GM12864 (cell line): ENCODE measurements around the gene PIK3R5.

Experiments used
- DNase-seq: peaks from one replicate; pipeline ENCODE4 v3.0.0-alpha.2; 2011; ENCODE audit warnings: low read depth
- H3K4me3 ChIP-seq: 2 replicates; pipeline ENCODE4 v1.5.1; 2011; ENCODE audit warnings: mild to moderate bottlenecking, low read depth, low read length, control low read depth
- CTCF ChIP-seq: IDR thresholded peaks from 2 replicates; pipeline ENCODE4 v1.5.1; 2011; ENCODE audit warnings: low read depth, mild to moderate bottlenecking, moderate library complexity, low read length, control low read depth, inconsistent platforms; ENCODE audit errors: missing control alignments

PIK3R5 gene

DNA sequence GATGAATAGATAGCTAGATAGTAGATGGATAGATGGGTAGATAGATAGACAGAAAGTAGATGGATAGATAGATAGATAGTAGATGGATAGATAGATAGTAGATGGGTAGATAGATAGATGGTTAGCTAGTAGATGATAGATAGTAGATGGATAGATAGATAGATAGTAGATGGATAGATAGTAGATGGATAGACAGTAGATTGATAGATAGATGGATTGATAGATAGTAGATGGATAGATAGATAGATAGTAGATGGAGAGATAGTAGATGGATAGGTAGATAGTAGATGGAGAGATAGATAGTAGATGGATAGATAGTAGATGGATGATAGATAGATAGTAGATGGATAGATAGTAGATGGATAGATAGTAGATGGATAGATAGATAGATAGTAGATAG, 40.4 kb downstream of the PIK3R5 start:
- no peak for TF ChIP-seq CTCF
- H3K4me3 ChIP-seq, result no peak overlapping the region
- DNase-seq, result no peak

DNA sequence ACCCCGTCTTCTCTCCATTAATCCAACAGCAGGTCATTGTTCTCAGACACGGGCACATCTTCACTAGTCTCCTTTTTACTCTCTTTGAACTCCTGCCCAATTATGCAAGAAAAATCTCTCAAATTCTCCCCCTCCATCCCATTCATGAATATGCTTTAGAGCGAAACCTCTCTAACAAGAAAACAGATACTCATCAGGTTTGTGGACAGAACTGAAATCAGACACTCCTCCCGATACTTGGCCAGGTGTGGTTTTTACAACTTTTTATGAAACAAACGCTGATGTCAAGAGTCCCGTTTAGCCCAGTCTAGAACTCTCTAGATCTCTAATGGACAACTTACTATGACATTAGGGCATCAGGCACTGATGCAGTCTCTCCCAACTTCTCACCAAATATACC, 40.9 kb downstream of the PIK3R5 start:
- no peak overlapping the region for H3K4me3 ChIP-seq
- no peak for TF ChIP-seq CTCF
- DNase-seq, result peak; percentile 75

GRCh38 chr17:8923762-8924161, 41.7 kb downstream of the PIK3R5 start:
- TF ChIP-seq CTCF, result no peak
- DNase-seq, result no peak
- no peak overlapping the region for H3K4me3 ChIP-seq

DNA sequence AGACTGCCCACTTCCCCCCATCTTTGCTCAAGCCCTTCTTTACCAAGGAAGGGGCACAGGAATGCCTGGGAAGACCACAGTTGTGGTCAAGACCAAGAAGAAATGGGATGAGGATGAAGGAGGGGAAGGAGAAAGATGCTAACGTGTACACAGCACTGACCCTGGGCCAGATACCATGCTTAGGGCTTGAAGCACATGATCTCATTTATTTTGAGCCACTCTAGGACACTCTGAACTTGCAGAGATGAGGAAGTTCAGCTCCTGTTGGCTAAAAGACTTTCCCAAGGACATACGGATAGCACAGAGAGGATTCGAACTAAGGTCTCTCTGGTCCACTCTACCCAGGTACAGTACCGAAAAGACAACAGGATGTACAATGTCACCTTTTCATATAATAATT, 42.6 kb downstream of the PIK3R5 start:
- no peak for TF ChIP-seq CTCF
- no peak for DNase-seq
- H3K4me3 ChIP-seq, result no peak overlapping the region

DNA sequence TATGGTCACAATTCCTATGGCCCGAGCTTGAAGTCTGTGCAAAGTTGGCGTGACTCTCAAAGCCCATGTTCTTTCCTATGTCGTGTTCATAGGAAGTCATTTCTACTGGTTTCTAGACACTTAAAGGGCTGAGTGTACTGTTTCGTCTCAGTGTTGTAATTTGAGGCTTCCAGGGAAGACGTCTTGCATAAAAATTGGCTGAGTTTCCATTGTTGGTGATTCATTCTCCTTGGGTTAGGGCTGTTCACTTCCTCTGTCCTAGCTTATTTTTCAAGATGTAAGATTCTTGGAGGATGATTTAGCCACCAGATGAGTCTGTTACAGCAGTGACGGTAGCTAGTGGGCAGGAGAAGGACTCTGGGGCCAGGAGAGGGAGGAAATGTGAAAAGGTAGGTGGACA, 43.1 kb downstream of the PIK3R5 start:
- no peak overlapping the region for H3K4me3 ChIP-seq
- no peak for DNase-seq
- no peak for TF ChIP-seq CTCF

- TF ChIP-seq CTCF, result no peak
- no peak for DNase-seq
- no peak overlapping the region for H3K4me3 ChIP-seq
Observed at GRCh38 chr17:8921147-8921546, 44.4 kb downstream of the PIK3R5 start.

DNA sequence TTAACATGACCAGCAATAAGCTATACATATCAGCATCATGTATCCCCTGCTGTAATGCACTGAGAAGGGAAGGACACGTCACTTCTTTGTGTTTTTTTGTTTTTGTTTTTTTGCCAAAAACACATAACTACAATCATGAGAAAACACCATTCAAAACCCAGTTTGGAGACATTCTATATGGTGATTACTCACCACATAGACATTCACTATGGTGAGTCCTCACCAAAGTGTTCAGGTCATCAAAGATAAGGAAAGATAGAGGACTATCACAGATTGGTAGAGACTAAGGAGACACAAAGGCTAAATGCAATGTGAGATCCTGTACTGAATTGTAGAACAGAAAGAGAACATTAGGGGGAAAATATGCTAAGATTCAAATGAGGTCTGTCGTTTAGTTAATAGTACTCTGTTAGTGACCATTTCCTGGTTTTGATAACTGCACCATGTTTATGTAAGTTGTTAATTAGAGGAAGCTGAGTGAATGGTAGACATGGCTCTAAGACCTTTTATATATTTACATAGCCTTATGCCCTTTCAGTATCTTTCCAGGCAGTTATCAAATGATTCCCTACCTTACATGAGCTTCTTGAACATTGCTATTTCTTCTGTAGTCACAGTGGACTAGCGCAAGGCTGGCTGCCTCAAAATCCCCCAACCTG, 46.6 kb downstream of the PIK3R5 start:
- H3K4me3 ChIP-seq, result no peak overlapping the region
- DNase-seq, result no peak
- TF ChIP-seq CTCF, result no peak
